Adrenal gland (tissue), 12 donors: Measurements from ENCODE around the gene TMEM72. TPM values are rescaled to one million over a fixed set of nuclear protein-coding genes. Genes with fewer than 3 reads are reported as not detected.

Source experiments
- DNase-seq, 7 donors: peaks; one replicate each; pipeline ENCODE4 v3.0.0-alpha.2; 2019 to 2020
- H3K27ac ChIP-seq, 5 donors: fragments of 200-600 bp; sonication (generic) in 4 of 5; 1 replicate in 3 of 5; 2 replicates in 2 of 5; pipeline versions ENCODE4 v1.5.1 to v1.8.0; 2016 to 2020; ENCODE audit warnings: mild to moderate bottlenecking in 1 of 5
- H3K27me3 ChIP-seq: fragments of 200-600 bp; 2 replicates; pipeline ENCODE4 v1.8.0; 2021
- H3K36me3 ChIP-seq, 2 donors: fragments of 200-600 bp; replicated peaks in 1 of 2; 1 replicate in 1 of 2; 2 replicates in 1 of 2; pipeline versions ENCODE4 v1.5.1 to v1.8.0; 2018 to 2022
- H3K4me1 ChIP-seq, 2 donors: fragments of 200-600 bp; replicated peaks in 1 of 2; 1 replicate in 1 of 2; 2 replicates in 1 of 2; pipeline versions ENCODE4 v1.5.1 to v1.8.0; 2018 to 2021
- H3K4me3 ChIP-seq, 4 donors: fragments of 200-600 bp; sonication (generic) in 3 of 4; one replicate each; pipeline ENCODE4 v1.5.1; 2016 to 2018
- H3K9me3 ChIP-seq, 3 donors: fragments of 200-600 bp; sonication (generic) in 1 of 3; replicated peaks in 1 of 3; 1 replicate in 2 of 3; 2 replicates in 1 of 3; pipeline versions ENCODE4 v1.5.1 to v1.8.0; 2016 to 2021
- CTCF ChIP-seq, 6 experiments: fragments of 450-650 bp in 4 of 6; fragments of 200-600 bp in 2 of 6; sonication (generic) in 1 of 6; IDR thresholded peaks; 1 replicate in 5 of 6; 2 replicates in 1 of 6; pipeline versions ENCODE4 v1.5.1 to v1.8.0; 2016 to 2021; ENCODE audit warnings: antibody characterized with exemption in 6 of 6, mild to moderate bottlenecking in 2 of 6, moderate library complexity in 1 of 6
- POLR2A ChIP-seq, 2 donors: fragments of 450-650 bp; IDR thresholded peaks; one replicate each; pipeline ENCODE4 v1.6.1; 2017; ENCODE audit warnings: antibody characterized with exemption in 2 of 2, mild to moderate bottlenecking in 2 of 2, moderate library complexity in 1 of 2
- WGBS, 4 donors: extraction: QIAGEN DNeasy Blood & Tissue Kit in 2 of 4; methylation state at CpG; one replicate each; pipeline versions ENCODE4 v1.1.5 to v1.1.7; 2013 to 2017; 5-methylcytosine and 5-hydroxymethylcytosine counted together
- intact Hi-C, 2 donors: fragments of 100-400 bp; cut with DNase I; formaldehyde crosslinking; loops; one replicate each; pipeline versions ENCODE4 v1.14.1 to v1.15.0; 2022 to 2023
- polyA plus RNA-seq, 3 donors: library from polyadenylated mRNA; stranded (reverse); fragments of 200-250 nt in 2 of 3; fragments of 350-450 nt in 1 of 3; fragmentation: Illumina TruSeq in 1 of 3; extraction: RNeasy Lipid Tissue Mini Kit (QIAGEN cat#74804) in 1 of 3; gene quantifications; one replicate each; pipeline ENCODE4 v1.2.3, GENCODE V29; 2013 to 2014
- total RNA-seq, 9 donors: library from RNA; depleted of rRNA in 4 of 9; stranded (reverse); fragments of >200 nt in 4 of 9; fragments of 120-200 nt in 1 of 9; fragmentation: NEBNext Ultra II Directional in 1 of 9; extraction: Animal tissue kit (Norgen Biotek cat#: 25700) in 1 of 9; gene quantifications; one replicate each; pipeline versions ENCODE4 v1.1.0 to v1.2.4, GENCODE V29; 2013 to 2023
- donor health status: healthy with polysubstance abuse.
- donor health status: Bipolar disorder and iron deficiency.
- donor health status: DM: yes; HTN: yes; CAD: no.
- donor health status: DM: no; HTN: no; CAD: no.
- donor health status: DM: no; HTN: no; CAD: no.
- donor health status: DM: yes; HTN: yes; CAD: no.

The TMEM72 gene
- total and polyA plus RNA-seq, 12 donors, result 0.17 TPM; not detected in 11

- peaks cover 20 to 31% of the 10 kb centered on the region in 2 donors for H3K4me1 ChIP-seq
- intact Hi-C loops, result no loop called here
- peaks cover 0 to 5% of the 10 kb centered on the region in 2 donors for H3K36me3 ChIP-seq
- H3K27ac ChIP-seq, result peak overlapping the region in 1 of 5 donors; percentile 10
- DNase-seq, result peak in 2 of 7 donors; percentile 4 to 35
- H3K4me3 ChIP-seq, result no peak overlapping the region
- 93 to 97% (median 95%) methylated on average over 4 of the region's 4 CpGs for WGBS, 4 donors
- no peaks in the 10 kb centered on the region for H3K9me3 ChIP-seq
- no peak for TF ChIP-seq CTCF (IDR thresholded peaks at IDR 0.05)
- no peak for TF ChIP-seq POLR2A (IDR thresholded peaks at IDR 0.05)
- H3K27me3 ChIP-seq, result no peaks in the 10 kb centered on the region
These were observed 45.9 kb downstream of the TMEM72 start for GRCh38 chr10:44956717-44957706.

DNA sequence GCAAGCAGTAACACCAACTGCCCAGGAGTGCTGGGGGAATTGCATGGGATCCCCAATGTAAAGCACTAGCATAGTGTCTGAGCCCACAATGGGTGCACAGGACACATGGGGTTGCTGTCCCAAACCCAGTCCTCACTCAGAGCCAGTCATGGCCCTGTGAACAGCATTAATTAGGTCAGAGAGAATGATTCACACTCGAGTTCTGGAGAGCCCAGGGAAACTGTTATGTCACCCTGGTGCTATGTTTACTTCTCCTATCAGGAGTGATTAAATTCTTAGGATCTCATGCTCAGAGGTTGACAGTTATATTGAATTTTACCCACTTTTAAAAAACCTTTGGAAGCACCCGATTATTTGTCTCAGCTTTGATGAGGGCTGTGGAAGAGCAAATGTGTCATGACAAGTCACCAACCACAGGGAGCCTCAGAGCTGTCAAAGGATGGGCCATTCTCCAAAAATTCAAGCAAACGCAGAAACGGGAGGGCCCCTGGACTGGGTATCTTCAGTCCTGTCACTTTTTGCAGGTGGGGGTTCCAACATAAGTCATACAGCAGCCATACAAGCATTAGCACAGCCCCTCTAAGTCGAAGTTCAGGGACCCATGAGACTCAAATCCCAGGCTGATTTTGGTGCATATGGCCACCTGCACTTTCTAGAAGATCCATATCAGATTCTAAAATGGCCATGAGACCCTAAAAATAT is 47.2 kb downstream of the TMEM72 start:
- peak in 5 of 7 donors; percentile 34 to 70 (median 63) for DNase-seq
- Histone ChIP-seq H3K4me1 (peaks cover 20 to 26% of the 10 kb centered on the region in 2 donors), H3K27ac (peak overlapping the region in 4 of 5 donors; percentile 81 to 94 (median 92)), H3K4me3 (peak overlapping the region in 2 of 4 donors; percentile 50 to 79), H3K9me3 (no peaks in the 10 kb centered on the region), H3K36me3 (peaks cover 0 to 5% of the 10 kb centered on the region in 2 donors), H3K27me3 (no peaks in the 10 kb centered on the region)
- 27 to 41% (median 34%) methylated on average over 5 of the region's 5 CpGs for WGBS, 4 donors
- TF ChIP-seq CTCF (IDR thresholded peaks at IDR 0.05), result no peak
- peak in 1 of 2 donors; percentile 40 for TF ChIP-seq POLR2A (IDR thresholded peaks at IDR 0.05)
- intact Hi-C loops, result no loop called here

GRCh38 chr10:44958898-44959246 is 47.7 kb downstream of the TMEM72 start:
- TF ChIP-seq CTCF (IDR thresholded peaks at IDR 0.05) (no peak), POLR2A (IDR thresholded peaks at IDR 0.05) (no peak)
- H3K9me3 ChIP-seq, result no peaks in the 10 kb centered on the region
- peak in 1 of 7 donors; percentile 24 for DNase-seq
- H3K4me1 ChIP-seq, result peaks cover 20 to 24% of the 10 kb centered on the region in 2 donors
- 2 to 5% (median 5%) methylated on average over 5 to 6 of the region's 6 CpGs for WGBS, 4 donors
- no peaks in the 10 kb centered on the region for H3K27me3 ChIP-seq
- H3K4me3 ChIP-seq, result peak overlapping the region; percentile 50 to 86 (median 79)
- H3K36me3 ChIP-seq, result peaks cover 0 to 5% of the 10 kb centered on the region in 2 donors
- intact Hi-C loops, result no loop called here
- peak overlapping the region; percentile 34 to 94 (median 90) for H3K27ac ChIP-seq
